Epithelial cell of proximal tubule (primary cell): ENCODE results near the gene UGDH. TPM values are rescaled to one million over a fixed set of nuclear protein-coding genes. Genes with fewer than 3 reads are reported as not detected.

ENCODE experiments used
- DNase-seq: peaks from one replicate; pipeline ENCODE4 v3.0.0-alpha.2; 2011; ENCODE audit warnings: low read depth
- H3K4me3 ChIP-seq: 2 replicates; pipeline ENCODE4 v1.5.1; 2011; ENCODE audit warnings: low read depth, mild to moderate bottlenecking, low read length
- CTCF ChIP-seq: conservative IDR thresholded peaks from 2 replicates; pipeline ENCODE4 v1.5.1; 2012; ENCODE audit warnings: low read depth, mild to moderate bottlenecking, low read length
- total RNA-seq: library from RNA; depleted of rRNA; stranded (reverse); fragments of >200 nt; gene quantifications from 2 replicates; pipeline ENCODE4 v1.2.3, GENCODE V29; 2015

The UGDH gene
- 60.9 and 97.4 TPM in 2 replicates for total RNA-seq

- peak; percentile 76 for DNase-seq
- H3K4me3 ChIP-seq, result peak within 1 kb of the TSS; percentile 81
- TF ChIP-seq CTCF, result no peak
Observed at GRCh38 chr4:39527296-39528060, at the start of gene UGDH. Gene UGDH (minus strand): TSS chr4:39527439. CDS start chr4:39521512, 5,927 bp downstream.

GRCh38 chr4:39574946-39575345 lies 47.7 kb upstream of the UGDH start:
- no peak for TF ChIP-seq CTCF

GRCh38 chr4:39571504-39571903 lies 44.3 kb upstream of the UGDH start:
- H3K4me3 ChIP-seq, result no peak overlapping the region
- no peak for TF ChIP-seq CTCF
- no peak for DNase-seq

More at GRCh38 chr4:39574946-39575345, 47.7 kb upstream of the UGDH start:
- DNase-seq, result no peak
- H3K4me3 ChIP-seq, result no peak overlapping the region

GRCh38 chr4:39571054-39571453 lies 43.8 kb upstream of the UGDH start:
- TF ChIP-seq CTCF, result no peak
- no peak for DNase-seq
- no peak overlapping the region for H3K4me3 ChIP-seq

GRCh38 chr4:39569209-39569608 lies 42.0 kb upstream of the UGDH start:
- no peak for DNase-seq
- no peak for TF ChIP-seq CTCF
- H3K4me3 ChIP-seq, result no peak overlapping the region

GRCh38 chr4:39568805-39569204 lies 41.6 kb upstream of the UGDH start:
- no peak for DNase-seq
- H3K4me3 ChIP-seq, result no peak overlapping the region
- no peak for TF ChIP-seq CTCF
